ENCODE results near the gene CGB5. TPM values are rescaled to one million over a fixed set of nuclear protein-coding genes. Genes with fewer than 3 reads are reported as not detected.
"Not testable (repeated sequence)": the region's sequence is repeated elsewhere in the genome, so short reads cannot be mapped to it uniquely, and the experiment has no call there.

Gene CGB5
- total and polyA plus RNA-seq, 2 donors (not counting 1 experiment from before 2014, with no cell fraction given), result not detected

DNA sequence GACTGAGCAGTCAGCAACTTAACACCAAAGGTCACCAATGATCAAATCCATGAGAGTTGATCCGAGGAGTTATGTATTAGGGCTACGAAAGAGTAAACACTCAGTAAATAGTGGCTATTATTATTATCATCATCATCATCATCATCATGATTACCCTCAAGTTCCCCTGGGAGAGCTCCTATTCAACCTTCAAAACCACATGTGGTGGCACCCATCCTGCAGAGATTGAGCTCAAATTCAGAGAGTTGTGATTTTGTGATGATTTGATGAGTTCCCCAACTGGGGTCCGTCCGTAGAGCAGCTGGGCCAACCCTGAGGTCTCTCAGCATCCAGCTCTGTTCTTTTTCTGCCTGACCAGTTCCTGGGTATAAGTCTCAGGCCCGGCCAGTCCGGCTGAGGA, 18.6 kb upstream of the CGB5 start:
- CTCF ChIA-PET, POLR2A ChIA-PET: not testable (repeated sequence)

DNA sequence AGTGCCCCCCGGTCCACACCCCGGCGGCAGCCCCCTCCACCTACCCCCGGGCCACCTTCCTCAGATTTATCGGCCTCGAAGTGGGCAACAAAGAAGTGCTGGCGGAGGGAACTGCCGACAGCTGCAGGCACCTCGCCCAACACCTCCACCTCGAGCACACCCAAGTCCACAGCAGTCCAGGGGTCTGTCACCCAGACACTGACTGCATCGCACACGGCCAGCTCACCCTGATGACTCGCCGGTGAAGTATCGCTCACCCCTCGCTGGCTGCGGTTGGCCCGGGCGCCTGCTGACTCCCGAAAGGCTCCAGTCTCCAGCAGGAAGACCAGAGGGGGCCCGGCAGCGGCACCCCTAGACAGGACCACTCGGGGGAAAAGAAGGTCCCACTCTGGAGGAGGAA, 18.0 kb upstream of the CGB5 start:
- 91% methylated on average over 19 of the region's 23 CpGs for WGBS (ENCODE audit: insufficient coverage)
- H3K36me3 ChIP-seq (replicated peaks in 1 of 2; ENCODE audit: control extremely low read depth in 1 of 2, control insufficient read depth in 1 of 2, extremely low read depth in 1 of 2, insufficient read depth in 2 of 2, low read length in 1 of 2); H2AFZ ChIP-seq (ENCODE audit: insufficient read depth, low read depth, low read length, poor library complexity, severe bottlenecking); intact Hi-C loops (cut with micrococcal nuclease); H3K9me3 ChIP-seq (ENCODE audit: control extremely low read depth in 1 of 3, control insufficient read depth in 2 of 3, insufficient read depth in 1 of 3, low read length in 2 of 3); CTCF ChIA-PET; POLR2A ChIA-PET; H3K9me3 Mint-ChIP-seq (ENCODE audit: insufficient read depth); H3K27ac Mint-ChIP-seq; DNase-seq; H3K4me3 Mint-ChIP-seq; H3K27me3 Mint-ChIP-seq; ATAC-seq (ENCODE audit: low read depth); H3K4me3 ChIP-seq (ENCODE audit: control extremely low read depth in 1 of 5, extremely low read depth in 1 of 5, insufficient read depth in 1 of 5, low read depth in 2 of 5, low read length in 4 of 5); H4K20me1 ChIP-seq (ENCODE audit: control insufficient read depth, insufficient read depth, low read length, poor library complexity, severe bottlenecking); H3K27me3 ChIP-seq (replicated peaks in 1 of 4; ENCODE audit: control extremely low read depth in 1 of 4, control insufficient read depth in 3 of 4, insufficient read depth in 4 of 4, low read length in 3 of 4); H3K4me1 ChIP-seq (ENCODE audit: control insufficient read depth in 2 of 2, insufficient read depth in 2 of 2, low read length in 2 of 2); H3K4me2 ChIP-seq (replicated peaks; ENCODE audit: low read depth, low read length, poor library complexity, severe bottlenecking); H3K27ac ChIP-seq (ENCODE audit: low read length in 2 of 2); H3K79me2 ChIP-seq (ENCODE audit: control insufficient read depth, insufficient read depth, low read length); H3K9ac ChIP-seq (ENCODE audit: low read length): not testable (repeated sequence)
- H3K4me1 Mint-ChIP-seq, result peaks cover 10% of the 10 kb centered on the region

More for the DNA sequence above, 18.6 kb upstream of the CGB5 start:
- H3K9me3 Mint-ChIP-seq (ENCODE audit: insufficient read depth); H3K36me3 ChIP-seq (replicated peaks in 1 of 2; ENCODE audit: control extremely low read depth in 1 of 2, control insufficient read depth in 1 of 2, extremely low read depth in 1 of 2, insufficient read depth in 2 of 2, low read length in 1 of 2); intact Hi-C loops (cut with micrococcal nuclease); H3K4me3 ChIP-seq (ENCODE audit: control extremely low read depth in 1 of 5, extremely low read depth in 1 of 5, insufficient read depth in 1 of 5, low read depth in 2 of 5, low read length in 4 of 5); H3K79me2 ChIP-seq (ENCODE audit: control insufficient read depth, insufficient read depth, low read length); H3K27me3 ChIP-seq (replicated peaks in 1 of 4; ENCODE audit: control extremely low read depth in 1 of 4, control insufficient read depth in 3 of 4, insufficient read depth in 4 of 4, low read length in 3 of 4); H3K4me3 Mint-ChIP-seq; H3K4me2 ChIP-seq (replicated peaks; ENCODE audit: low read depth, low read length, poor library complexity, severe bottlenecking); H3K27me3 Mint-ChIP-seq; H3K27ac ChIP-seq (ENCODE audit: low read length in 2 of 2); DNase-seq; H2AFZ ChIP-seq (ENCODE audit: insufficient read depth, low read depth, low read length, poor library complexity, severe bottlenecking); H3K27ac Mint-ChIP-seq; H3K9ac ChIP-seq (ENCODE audit: low read length); ATAC-seq (ENCODE audit: low read depth); H4K20me1 ChIP-seq (ENCODE audit: control insufficient read depth, insufficient read depth, low read length, poor library complexity, severe bottlenecking); H3K9me3 ChIP-seq (ENCODE audit: control extremely low read depth in 1 of 3, control insufficient read depth in 2 of 3, insufficient read depth in 1 of 3, low read length in 2 of 3): not testable (repeated sequence)
- no CpG with 5 or more reads among the region's 6 CpGs for WGBS (ENCODE audit: insufficient coverage)
- peaks cover 15% of the 10 kb centered on the region for H3K4me1 Mint-ChIP-seq
- peaks cover 10 to 13% of the 10 kb centered on the region in 2 donors for H3K4me1 ChIP-seq (ENCODE audit: control insufficient read depth in 2 of 2, insufficient read depth in 2 of 2, low read length in 2 of 2)

DNA sequence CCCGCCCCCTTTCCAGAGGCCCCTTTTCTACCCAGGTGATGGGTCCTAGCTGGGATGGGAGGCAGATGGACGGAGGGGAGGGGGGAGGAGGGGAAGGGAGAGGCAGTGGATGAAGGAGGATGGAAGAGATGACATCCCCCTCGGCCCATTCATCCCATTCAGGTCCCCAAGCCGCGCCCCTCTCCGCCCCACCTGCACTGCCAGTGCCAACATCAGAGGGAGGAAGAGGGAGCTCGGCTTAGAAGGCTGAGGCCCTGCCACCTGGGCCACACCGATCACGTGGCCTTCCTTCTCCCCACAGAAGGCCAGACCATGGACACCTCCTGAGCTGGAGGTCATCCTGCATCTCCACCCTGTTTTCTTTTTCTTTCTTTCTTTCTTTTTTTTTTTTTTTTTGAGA, 15.0 kb upstream of the CGB5 start:
- H3K4me3 Mint-ChIP-seq; H3K36me3 ChIP-seq (replicated peaks in 1 of 2; ENCODE audit: control extremely low read depth in 1 of 2, control insufficient read depth in 1 of 2, extremely low read depth in 1 of 2, insufficient read depth in 2 of 2, low read length in 1 of 2); H3K27ac ChIP-seq (ENCODE audit: low read length in 2 of 2); H3K27me3 Mint-ChIP-seq; POLR2A ChIA-PET; H3K9ac ChIP-seq (ENCODE audit: low read length); intact Hi-C loops (cut with micrococcal nuclease); H3K4me1 ChIP-seq (ENCODE audit: control insufficient read depth in 2 of 2, insufficient read depth in 2 of 2, low read length in 2 of 2); H2AFZ ChIP-seq (ENCODE audit: insufficient read depth, low read depth, low read length, poor library complexity, severe bottlenecking); H3K79me2 ChIP-seq (ENCODE audit: control insufficient read depth, insufficient read depth, low read length); H3K4me2 ChIP-seq (replicated peaks; ENCODE audit: low read depth, low read length, poor library complexity, severe bottlenecking); H3K9me3 Mint-ChIP-seq (ENCODE audit: insufficient read depth); ATAC-seq (ENCODE audit: low read depth); H3K27ac Mint-ChIP-seq; DNase-seq; H3K27me3 ChIP-seq (replicated peaks in 1 of 4; ENCODE audit: control extremely low read depth in 1 of 4, control insufficient read depth in 3 of 4, insufficient read depth in 4 of 4, low read length in 3 of 4); H3K4me1 Mint-ChIP-seq; H3K4me3 ChIP-seq (ENCODE audit: control extremely low read depth in 1 of 5, extremely low read depth in 1 of 5, insufficient read depth in 1 of 5, low read depth in 2 of 5, low read length in 4 of 5); H3K9me3 ChIP-seq (ENCODE audit: control extremely low read depth in 1 of 3, control insufficient read depth in 2 of 3, insufficient read depth in 1 of 3, low read length in 2 of 3); H4K20me1 ChIP-seq (ENCODE audit: control insufficient read depth, insufficient read depth, low read length, poor library complexity, severe bottlenecking): not testable (repeated sequence)
- CTCF ChIA-PET, result interaction anchor here (1.5 kb wide), 1 partner anchor 240 kb away, joined by 3 read pairs; no protein-coding TSS in a partner anchor
- no CpG with 5 or more reads among the region's 9 CpGs for WGBS (ENCODE audit: insufficient coverage)

DNA sequence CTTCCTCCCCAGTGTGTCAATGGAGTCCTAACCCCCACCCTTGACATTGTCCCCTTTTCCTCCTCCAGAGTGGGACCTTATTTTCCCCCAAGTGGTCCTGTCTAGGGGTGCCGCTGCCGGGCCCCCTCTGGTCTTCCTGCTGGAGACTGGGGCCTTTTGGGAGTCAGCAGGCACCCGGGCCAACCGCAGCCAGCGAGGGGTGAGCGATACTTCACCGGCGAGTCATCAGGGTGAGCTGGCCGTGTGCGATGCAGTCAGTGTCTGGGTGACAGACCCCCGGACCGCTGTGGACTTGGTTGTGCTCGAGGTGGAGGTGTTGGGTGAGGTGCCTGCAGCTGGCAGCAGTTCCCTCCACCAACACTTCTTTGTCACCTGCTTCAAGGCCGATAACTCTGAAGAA, 13.9 kb upstream of the CGB5 start:
- H3K4me2 ChIP-seq (replicated peaks; ENCODE audit: low read depth, low read length, poor library complexity, severe bottlenecking), result not testable (repeated sequence)

More for the DNA sequence above, 13.9 kb upstream of the CGB5 start:
- H3K4me1 ChIP-seq (ENCODE audit: control insufficient read depth in 2 of 2, insufficient read depth in 2 of 2, low read length in 2 of 2); CTCF ChIA-PET; H3K4me1 Mint-ChIP-seq; H3K27ac ChIP-seq (ENCODE audit: low read length in 2 of 2); intact Hi-C loops (cut with micrococcal nuclease); DNase-seq; H3K79me2 ChIP-seq (ENCODE audit: control insufficient read depth, insufficient read depth, low read length); H4K20me1 ChIP-seq (ENCODE audit: control insufficient read depth, insufficient read depth, low read length, poor library complexity, severe bottlenecking); H3K27ac Mint-ChIP-seq; H3K27me3 ChIP-seq (replicated peaks in 1 of 4; ENCODE audit: control extremely low read depth in 1 of 4, control insufficient read depth in 3 of 4, insufficient read depth in 4 of 4, low read length in 3 of 4); ATAC-seq (ENCODE audit: low read depth); H3K9me3 Mint-ChIP-seq (ENCODE audit: insufficient read depth); POLR2A ChIA-PET; H3K4me3 Mint-ChIP-seq; H3K27me3 Mint-ChIP-seq; H2AFZ ChIP-seq (ENCODE audit: insufficient read depth, low read depth, low read length, poor library complexity, severe bottlenecking); H3K36me3 ChIP-seq (replicated peaks in 1 of 2; ENCODE audit: control extremely low read depth in 1 of 2, control insufficient read depth in 1 of 2, extremely low read depth in 1 of 2, insufficient read depth in 2 of 2, low read length in 1 of 2); H3K4me3 ChIP-seq (ENCODE audit: control extremely low read depth in 1 of 5, extremely low read depth in 1 of 5, insufficient read depth in 1 of 5, low read depth in 2 of 5, low read length in 4 of 5); H3K9ac ChIP-seq (ENCODE audit: low read length); H3K9me3 ChIP-seq (ENCODE audit: control extremely low read depth in 1 of 3, control insufficient read depth in 2 of 3, insufficient read depth in 1 of 3, low read length in 2 of 3): not testable (repeated sequence)
- WGBS (ENCODE audit: insufficient coverage), result 91% methylated on average over 11 of the region's 14 CpGs
